ENCODE data around the gene HNRNPA3.
"Not testable (repeated sequence)": the region's sequence is repeated elsewhere in the genome, so short reads cannot be mapped to it uniquely, and the experiment has no call there.

The HNRNPA3 gene

DNA sequence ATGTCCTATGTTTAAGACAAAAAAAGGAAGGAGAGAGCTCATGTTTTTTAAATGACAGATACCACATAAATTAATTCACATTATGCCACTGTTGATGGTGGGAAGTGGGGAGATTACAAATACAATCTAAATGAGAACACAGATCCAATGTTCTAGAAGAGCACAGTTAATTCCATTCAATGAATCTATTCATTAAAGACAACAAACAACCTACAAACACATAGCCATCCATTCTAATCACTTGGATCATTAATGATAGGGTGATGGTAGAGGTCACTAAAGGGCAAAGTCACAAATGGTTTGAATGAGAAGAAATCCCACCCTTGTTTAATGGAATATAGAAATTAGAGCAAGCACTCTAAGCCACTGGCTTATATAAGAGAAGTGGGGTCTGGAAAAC lies 21.7 kb downstream of the HNRNPA3 start:
- DNase-seq, result no peak

DNA sequence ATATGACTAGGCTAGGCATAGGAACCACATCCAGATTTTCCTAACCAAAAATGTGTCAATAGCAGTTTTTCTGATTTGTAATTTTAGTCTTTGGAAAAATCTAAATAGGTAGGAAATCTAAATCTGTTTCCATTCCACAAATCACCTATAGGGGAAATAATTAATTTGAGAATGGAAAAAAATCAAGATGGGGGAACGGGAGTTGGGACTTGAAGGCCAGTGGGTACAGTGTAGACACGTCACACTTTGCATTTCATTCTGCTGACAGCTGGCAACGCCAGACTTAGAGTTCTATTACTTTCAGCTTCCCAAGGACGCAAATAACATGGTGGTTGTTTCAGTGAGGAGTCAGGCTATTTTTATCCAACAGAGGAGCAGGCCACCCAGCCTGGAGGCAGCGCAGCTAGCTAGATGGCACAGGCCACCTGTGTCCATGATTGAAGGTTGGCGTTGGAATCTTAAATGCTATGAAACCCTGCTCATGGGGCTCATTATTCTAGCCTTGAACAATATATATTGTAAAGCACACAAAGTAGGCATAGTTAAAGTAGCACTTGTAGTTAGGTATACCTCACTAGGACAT lies 23.4 kb downstream of the HNRNPA3 start:
- DNase-seq, result no peak

DNA sequence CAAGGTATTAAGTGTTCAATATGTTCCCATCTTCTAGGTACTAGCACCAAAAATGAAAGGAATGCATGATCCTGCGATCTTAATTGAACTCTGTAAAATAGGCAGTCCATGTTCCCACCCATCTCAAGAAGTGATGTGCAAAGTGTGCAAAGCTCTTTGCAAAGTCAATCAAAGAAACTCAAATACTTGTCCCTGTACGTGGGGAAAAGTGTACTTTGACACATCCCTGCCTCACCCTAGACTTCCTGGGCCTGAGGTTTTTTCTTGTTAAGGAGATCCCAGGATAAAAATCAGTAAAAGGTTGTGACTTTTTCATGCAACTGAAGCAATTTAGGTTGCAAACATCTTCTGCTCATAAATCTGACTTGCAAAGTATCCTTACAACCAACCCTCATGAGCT lies 25.3 kb downstream of the HNRNPA3 start:
- no peak for DNase-seq

DNA sequence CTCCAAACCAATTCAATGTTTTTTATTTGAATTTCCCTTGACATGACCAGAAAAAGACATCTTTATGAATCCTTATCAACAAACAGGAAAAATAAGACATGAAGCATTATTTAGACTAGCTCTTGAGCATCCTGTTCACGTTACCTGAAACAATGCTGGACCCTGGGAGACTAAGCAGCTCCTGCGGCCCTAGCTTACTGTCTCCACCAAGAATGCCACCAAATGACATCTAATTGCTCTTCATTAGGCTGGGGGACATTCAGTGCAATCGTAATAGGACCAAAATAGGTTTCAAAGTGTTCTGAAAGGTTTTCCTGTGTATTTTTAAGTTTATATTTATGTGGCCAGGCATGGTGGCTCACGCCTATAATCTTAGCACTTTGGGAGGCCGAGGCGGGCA lies 26.5 kb downstream of the HNRNPA3 start:
- DNase-seq, result no peak

DNA sequence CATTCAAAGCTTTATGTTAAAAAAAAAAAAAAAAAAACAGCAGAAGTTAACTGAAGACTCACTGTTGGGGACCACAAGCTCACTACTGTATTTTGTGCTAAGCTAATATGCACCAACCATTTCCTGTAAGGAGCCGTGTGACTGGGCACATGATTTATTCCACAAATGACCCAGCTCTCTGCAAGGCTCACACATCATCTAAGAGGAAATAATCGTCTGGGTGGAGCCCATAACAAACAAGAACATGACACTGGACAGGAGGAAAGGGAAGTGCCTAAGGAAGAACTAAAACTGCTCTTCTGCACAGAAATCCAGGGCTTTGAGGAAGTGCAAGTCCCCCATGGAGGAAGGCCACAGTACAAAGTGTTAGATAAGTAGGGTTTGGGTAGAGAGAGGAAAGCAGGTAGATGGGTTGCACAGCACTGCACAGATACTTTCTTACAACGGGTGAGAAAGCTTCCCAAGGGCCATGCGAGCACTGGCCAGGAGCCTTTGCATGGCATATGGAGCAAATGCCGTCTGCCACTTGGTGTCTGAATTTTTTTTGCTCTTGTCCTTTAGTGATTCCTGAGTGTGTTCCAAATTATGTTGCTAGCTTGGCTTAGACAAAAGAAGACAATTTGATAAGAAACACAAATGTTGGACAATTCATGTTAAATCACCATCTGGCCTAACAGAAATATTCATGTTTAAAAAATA lies 27.5 kb downstream of the HNRNPA3 start:
- DNase-seq, result no peak

DNA sequence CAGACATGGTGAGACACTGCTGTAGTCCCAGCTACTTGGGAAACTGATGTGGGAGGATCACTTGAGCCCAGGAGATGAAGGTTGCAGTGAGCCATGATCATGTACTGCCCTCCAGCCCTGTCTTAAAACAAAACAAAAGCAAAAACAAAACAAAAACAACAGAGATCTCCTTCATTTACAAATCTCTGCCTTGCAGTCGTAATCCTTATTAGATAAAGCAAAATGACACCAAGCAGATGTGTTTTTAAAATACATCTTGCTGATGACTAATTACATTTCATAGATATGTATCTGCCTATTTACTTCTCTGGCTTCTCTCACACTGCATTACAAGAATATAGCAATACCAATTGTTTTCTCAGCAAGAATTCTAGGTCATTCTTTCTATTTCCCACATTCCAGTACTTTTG lies 29.1 kb downstream of the HNRNPA3 start:
- DNase-seq, result no peak

DNA sequence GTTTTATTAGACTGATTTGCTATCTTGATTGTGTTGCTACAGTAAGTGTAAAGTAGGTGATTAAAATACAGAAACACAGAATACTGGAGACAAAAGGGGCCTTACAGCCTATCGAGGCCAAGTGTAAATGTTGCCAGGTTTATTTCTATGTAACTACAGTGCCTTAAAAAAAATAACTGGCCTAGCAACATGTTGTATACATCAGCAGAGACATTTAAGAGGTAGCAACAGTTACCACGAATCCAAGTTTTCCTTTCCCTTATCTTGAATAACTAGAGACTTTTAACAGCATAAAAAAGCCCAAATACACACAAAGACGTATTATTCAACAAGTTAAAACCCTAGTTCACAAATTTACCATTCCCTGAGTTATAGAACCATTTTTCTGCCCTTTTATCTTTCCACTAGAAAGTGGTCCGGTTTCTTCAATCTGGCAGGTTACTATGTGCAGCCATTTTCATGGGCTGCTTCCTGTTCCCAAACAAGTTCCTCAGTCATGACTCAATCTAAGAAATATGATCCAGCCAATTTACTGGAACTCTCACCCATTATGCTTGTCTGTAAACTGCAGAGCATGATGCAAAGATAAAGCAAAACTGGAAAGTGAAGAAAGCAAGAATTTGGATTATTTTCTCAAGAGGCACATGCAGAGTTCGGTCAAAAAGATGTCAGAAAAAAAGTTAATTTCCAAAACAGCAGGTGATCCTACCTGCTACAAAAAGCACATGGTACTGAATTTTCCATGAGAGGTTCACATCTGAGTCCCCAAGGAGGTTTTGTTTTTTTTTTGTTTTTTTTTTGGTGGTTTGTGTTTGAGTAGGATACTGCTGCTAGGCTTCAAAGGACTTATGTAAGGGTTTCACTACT lies 29.8 kb downstream of the HNRNPA3 start:
- no peak for DNase-seq

DNA sequence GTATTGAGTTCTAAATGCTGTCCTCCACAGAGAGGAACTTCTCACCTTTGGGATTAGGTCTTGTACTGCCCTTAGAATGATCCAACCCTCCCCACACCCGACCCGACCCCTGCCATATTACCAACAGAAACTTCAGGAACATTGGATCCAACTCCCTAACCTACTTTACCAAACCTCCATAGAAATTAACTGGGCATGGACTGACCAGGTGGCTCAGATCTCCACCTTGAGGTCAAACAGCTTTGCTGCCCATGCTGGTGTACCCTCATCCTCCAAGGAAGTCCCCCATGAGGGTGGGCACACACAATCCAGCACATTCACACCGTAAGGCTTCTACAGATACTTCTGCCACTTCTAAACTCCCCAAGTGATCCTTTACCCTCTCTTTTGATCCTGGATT lies 30.5 kb downstream of the HNRNPA3 start:
- DNase-seq, result no peak

DNA sequence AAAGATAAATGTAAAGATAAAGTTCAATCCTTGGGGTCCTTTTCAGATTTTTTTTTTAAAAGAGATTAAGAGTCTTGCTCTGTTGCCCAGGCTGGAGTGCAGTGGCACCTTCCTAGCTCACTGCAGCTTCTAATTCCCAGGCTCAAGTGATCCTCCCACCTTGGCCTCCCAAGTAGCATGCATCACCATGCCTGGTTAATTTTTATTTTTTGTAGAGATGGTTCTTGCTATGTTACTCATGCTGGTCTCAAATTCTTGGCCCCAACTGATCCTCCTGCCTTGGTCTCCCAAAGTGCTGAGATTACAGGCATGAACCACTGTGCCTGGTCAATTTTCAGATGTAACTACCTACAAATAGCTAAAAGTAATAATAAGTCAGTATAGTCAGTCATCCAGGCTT lies 30.9 kb downstream of the HNRNPA3 start:
- DNase-seq, result no peak

DNA sequence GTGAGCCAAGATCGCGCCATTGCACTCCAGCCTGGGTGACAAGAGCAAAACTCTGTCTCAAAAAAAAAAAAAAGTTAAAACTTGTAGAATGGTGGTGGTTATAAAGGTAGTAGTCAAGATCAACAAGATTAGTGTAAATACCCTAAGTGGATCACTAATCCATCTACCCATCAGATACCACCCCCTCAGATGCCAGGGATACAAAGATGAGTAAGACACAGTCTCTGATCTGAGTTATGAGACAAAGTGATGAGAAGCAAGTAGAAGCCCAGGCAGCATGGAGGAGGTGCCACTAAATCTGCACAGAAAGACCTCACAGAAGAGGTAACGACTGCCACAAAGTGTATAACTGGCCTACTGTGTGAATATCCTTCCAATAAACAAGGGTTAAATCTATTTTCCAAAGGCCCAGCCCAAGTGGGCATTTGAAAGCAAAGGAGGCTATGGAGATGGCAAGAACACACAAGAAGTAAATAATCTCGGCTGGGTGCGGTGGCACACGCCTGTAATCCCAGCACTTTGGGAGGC lies 31.7 kb downstream of the HNRNPA3 start:
- DNase-seq, result no peak

DNA sequence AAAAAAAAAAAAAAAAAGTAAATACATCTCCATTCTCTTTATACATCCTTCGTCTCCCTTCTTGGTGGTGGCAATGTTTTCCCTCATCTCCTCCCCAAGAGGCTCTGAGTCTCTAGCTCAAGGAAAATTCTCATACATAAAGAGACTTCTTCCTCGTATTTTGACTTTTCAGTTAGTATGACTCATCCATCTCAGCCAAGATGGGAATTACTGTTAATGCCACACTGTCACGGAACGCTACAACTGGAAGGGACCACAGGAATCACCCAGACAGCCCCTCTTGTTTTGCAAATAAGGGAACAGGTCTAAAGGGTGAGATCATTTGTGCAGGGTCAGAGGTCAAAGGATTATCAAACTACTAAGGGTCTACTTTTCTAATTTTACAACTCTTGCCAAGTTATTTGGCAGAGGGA lies 32.4 kb downstream of the HNRNPA3 start:
- no peak for DNase-seq

DNA sequence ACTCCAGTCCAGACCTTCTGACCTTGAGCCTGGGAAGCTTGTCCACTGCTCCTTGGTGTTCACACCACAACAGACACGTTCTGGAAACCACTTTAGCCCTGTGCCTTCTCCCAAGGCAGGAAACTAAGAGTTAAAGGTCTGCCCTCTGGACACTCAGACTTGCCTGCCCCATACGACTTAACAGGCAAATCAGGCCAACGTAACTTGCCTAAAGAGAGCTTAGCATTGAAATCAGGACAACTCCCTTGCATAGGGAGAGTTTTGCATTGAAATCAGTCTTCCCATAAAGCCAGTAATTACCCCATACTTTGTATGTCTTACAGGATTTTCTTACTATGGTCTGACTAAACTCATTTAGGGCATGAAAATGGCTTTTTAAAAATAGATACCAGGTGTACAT lies 33.4 kb downstream of the HNRNPA3 start:
- DNase-seq, result no peak

DNA sequence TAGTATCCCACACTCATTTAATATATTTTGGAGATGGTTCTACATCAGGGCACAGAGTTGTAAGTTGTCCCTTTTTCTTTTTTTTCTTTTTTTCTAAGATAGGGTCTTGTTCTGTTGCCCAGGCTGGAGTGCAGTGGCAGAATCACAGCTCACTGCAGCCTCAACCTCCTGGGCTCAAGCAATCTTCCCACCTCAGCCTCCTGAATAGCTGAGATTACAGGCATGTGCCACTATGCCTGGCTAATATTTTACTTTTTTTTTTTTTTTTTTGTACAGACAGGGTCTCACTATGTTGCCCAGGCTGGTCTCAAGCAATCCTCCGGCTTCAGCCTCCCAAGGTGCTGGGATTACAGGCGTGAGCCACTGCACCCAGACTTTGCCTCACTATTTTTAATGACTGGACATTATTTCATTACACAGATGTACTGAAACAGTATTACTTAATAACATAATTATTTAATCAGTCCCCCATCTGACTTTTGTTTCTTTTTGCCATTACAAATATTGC lies 34.0 kb downstream of the HNRNPA3 start:
- not testable (repeated sequence) for DNase-seq

DNA sequence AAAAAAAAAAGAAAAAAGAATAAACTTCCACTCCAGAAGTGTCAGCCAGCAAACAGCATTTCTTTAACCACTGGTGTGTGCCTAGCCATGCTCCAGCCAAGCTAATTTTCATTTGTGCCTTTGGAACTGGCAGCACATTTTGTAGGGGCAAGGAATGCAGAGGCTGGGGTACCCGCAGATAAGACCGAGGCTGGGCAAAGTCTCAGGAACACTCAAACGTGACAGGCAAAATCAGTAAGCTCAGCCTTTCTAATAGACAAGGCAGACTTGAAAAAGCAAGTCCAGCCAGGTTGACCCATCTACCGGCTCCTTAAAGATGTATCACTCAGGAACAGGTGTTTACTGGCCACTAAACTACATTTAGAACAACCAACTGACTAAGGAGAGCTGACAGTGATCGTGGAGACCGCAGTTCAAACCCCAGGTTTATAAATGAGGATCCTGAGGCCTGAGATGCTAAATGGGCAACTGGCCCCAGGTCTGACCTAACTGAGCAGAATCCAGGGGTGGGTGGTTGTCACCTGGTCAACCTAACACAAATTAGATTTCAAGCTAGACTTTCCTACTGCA lies 35.2 kb downstream of the HNRNPA3 start:
- DNase-seq, result no peak

DNA sequence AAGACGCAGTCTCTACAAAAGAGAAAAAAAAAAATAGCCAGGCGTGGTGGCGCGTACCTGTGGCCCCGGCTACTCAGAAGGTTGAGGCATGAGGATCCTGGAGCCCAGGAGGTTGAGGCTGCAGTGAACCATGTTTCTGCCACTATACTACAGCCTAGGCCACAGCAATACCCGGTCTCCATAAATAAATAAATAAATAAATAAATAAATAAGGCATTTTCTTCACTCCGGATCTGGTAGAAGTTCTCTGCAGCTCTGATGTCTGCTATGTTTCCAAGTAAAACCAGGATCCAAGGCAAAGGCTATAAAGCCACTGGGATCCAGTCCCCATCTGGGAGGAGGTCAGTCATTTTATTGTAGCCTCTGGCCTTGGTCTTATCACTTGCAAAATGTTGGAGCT lies 36.4 kb downstream of the HNRNPA3 start:
- DNase-seq, result no peak

DNA sequence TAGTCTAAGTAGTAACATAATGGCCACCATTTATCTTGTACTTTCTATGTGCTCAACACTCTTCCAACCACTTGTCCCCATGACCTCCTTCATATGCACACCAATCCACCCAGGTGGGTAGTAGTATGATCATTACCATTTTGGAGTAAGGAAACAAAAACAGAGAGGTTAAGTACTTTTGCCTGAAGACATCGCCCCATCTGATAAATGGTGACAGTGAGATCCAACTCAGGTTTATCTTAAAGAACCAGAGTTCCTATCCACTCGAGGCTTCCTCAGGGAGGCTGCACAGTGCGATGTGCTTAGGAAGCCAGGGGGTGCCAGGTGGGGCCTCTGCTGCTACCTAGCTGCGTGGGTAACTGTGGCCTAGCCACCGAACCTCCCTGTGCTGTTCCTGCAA lies 37.9 kb downstream of the HNRNPA3 start:
- DNase-seq, result no peak

DNA sequence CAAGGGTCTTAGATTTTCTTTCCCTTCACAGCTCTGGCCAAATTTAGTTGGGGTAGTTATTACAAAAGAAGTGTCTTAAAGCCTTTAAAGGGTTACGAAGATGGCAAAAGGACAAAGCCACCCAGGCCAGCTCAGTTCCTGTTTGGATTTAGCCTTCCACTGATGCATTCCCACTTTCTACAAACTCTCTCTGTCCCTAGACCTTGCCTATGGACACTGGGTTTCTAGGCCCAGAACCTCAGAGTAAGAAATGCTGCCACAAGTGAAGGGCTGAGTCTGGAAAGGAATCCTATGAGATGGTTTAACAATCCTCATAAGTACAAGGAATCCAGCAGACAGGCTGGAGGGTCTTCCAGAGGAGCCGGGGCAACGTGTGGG lies 38.6 kb downstream of the HNRNPA3 start:
- no peak for DNase-seq

DNA sequence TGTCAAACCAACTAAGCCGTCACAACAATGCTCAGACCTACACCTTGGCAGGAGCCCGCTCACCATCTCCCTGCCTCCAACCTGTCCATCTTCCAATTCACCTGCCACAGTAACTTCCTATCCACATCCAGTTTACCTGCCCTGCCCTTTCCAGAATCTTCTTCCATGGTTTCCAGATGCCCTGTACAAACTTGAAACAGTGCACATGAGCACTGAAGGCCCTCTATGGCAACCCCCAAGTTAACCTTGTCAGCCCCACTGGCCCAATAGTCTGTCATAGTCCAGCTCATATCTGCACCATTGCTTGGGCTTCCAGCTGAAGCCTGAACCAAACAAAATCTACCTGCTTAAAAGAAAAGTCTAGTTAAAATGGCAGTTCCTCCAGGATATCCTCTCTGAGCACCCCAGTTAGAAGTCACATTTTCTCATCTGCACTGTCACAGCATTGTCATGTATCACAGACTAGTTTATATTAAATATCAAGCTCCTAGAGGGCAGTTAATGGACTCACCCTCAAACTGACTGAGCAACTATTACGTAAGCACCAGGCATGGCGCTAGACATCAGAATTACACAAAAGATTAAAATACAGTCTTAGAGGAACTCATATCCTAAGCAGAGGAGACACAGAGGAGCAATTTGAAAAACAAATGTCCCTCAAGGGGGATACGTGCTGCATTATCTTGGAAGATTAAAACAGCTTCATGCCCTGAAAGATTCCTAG lies 40.4 kb downstream of the HNRNPA3 start:
- no peak for DNase-seq

DNA sequence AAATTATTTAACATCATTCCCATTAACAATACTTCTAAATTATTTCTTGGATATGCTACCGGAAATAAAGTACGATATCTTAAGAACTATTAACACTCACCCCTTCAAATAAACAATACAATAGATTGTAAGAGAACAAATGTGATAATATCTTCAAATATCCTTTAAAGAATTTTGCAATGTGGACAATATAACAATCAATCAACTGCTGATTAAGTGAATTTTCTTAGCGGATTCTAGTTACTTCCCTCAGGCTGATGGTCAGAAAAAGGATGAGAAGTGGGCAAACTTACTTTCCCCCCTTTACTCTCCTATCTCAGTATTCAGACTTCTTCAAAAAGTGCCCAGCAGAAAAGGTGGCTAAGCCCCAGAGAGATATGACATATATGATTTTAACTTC lies 41.1 kb downstream of the HNRNPA3 start:
- no peak for DNase-seq

DNA sequence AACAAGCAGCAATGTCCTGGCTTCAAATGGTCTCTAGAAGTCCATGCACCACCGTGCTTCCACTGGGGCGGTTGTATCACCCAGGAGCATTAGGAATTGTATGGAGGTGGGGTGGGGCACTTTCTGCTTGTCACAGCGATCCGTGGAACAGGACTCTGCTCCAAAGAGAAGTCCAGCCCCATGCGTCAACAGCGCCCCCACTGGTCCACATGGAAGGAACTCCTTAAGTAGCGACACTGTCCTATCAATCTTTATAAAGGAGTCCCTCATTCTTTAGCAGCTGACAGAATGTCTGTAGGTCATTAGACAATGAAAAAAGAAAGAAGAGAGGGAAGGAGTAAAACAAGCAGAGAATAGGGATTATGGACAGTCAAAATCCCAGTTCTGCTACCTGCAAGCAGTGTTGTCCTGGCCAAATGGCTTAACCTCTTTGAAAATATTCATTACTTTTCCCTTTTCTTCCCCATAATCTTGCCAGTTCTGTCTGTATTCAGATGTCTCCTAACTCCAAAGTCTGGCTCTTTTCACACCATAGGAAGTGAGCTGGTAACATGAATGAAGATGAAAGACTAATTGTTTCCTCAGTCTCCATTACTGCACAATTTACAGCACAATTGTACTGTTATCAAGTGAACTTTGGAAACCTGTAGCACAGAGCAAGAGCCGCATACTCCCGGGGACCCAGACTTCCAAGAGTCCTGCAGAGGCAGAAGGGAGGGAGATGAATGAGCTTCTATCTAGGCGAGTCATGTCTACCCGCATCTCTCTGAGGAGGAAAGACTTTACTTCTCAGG lies 42.0 kb downstream of the HNRNPA3 start:
- DNase-seq, result no peak

DNA sequence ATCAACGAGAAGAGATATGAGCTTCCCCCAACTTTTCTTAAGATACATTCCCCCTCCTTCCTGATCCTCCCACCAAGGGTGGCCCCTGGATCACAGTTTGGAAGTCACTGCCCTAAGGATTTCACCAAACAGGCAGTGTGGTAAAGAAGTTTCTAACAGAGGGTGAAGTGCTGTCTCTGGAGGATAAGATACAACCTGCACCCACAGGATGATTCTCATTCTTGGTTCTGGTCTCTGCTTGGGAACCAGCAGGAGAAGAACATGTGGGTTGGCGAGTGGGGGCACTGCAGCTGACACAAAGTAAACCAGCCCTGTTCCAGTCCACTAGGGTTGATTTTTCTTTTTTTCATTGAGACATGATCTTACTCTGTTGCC lies 42.6 kb downstream of the HNRNPA3 start:
- DNase-seq, result no peak

DNA sequence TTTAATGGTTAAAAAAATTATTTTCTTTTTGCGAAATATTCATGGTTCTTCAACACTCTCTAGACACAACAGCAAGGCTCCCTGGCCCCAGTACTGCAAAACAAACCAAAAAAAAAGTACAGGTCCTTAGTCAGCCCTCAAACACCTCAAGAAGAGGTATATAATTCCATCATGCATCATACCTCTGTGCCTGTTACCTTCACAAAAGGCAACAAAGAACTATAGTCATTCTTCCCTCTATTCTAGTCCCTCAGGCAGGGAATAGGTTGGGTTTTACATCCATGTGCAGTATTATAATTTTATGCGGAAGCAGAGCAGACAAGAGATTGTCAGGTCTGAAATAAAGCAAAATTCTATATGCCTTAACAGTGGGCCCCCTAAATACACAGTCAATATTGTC lies 43.4 kb downstream of the HNRNPA3 start:
- DNase-seq, result no peak
